CD4-positive, alpha-beta T cell treated with Interleukin-1 beta for 1 hour (primary cell): ENCODE measurements around the gene ZNF80.
A peak's percentile ranks its signal among the peaks of the same experiment; 100 is the strongest.

ENCODE experiments used
- DNase-seq, 2 donors: peaks; one replicate each; pipeline ENCODE4 v3.0.0-alpha.2; 2020 to 2022

Gene ZNF80

DNA sequence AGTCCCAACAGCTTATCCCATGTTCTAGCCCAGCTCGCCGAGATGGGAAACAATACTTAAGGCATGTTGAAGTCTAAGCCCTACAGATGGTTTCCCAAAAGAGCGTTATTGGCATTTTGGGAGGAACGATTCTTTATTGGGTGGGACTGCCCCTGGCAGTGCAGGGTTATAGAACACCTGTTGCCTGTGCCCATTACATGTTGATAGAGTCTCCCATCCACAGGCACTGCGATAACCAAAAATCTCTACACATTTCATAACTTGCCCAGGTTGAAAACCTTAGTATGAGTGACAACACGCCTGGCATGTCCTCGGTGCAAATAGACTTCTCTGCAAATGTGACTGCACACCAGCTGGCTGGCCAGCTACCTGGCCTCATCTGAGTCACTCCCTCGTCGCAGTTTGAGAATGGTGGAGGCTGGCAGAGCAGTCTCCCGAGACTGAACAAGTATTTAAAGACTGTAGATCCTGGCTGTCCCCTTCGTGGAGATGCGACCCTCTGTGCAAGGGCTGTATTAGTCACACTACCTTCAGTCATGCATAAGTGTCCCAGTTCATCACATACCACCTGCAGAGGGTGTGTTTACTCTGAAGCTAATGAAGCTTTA is 18.7 kb downstream of the ZNF80 start:
- no peak for DNase-seq

DNA sequence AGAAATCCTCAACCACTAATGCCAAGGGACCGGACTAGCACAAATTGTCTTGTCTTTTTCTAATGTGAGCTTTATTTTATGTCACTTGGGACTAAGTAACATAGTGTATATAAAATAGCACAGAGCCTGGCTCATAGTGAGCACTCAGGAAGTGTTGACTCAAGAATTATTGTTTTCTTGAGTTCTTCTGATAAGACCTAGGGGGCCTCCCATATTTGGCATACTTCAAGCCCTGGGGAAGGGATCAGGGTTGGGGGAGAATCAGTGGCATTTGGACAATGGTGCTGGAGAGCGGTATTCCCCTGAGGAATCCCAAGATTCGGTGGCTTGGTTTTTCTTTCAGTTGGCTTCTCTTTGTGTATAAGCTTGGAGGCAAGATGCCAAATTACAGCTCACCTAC is 19.4 kb downstream of the ZNF80 start:
- no peak for DNase-seq

DNA sequence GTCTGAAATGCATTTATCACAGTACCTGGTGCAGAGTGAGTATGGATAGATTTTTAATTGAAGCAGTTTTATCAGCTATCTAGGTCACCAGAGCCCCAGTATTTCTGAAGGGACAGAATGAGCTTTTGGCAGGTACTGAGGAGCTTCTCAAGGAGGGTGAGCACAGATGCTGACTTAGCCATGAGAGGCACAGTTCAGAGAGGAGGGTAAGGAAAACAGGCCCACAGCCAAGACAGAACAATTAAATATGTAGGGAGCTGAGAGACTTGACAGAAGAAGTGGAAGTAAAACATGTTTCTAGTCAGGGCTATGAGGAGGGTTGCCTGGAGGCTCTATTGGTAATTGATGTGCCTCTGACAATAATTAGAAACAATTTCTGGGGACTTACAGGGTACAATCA is 20.1 kb downstream of the ZNF80 start:
- no peak for DNase-seq

DNA sequence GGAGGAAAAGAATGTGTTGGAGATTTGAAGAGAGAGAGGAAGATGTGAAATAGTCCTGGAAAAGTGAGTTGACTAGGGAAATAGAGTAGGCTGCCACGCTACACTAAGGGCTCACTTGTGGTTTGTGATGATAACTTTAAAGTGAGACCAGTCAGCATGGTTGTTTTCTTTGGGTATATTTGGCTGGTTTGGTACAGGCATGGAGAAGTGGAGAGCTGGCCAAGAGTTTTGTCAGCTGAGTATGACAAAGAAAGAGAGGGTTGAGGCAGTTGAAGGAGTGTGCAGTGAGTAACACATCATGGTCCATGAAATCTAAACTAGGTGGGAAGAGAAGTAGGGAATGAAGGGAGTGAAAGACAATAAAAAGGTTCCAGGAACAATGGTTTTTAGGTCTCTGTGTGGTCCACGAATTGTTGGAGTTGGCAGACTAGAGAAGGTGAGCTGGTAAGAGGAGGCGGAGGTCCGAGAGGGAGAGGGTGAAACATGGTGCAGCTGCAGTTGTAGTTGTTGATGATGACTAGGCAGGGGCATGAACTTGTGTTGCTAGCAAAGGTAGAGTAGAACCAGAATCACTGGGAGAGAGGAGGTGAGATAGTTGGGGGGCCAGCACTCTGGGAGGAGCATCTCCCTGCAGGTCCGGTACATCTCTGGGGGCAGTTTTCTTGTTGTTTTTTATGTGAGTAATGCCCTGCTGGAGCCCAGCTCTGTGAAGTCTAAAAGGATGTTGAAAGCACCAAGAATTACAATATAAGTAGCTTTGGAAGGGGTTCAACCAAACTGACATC is 21.0 kb downstream of the ZNF80 start:
- DNase-seq, result no peak

DNA sequence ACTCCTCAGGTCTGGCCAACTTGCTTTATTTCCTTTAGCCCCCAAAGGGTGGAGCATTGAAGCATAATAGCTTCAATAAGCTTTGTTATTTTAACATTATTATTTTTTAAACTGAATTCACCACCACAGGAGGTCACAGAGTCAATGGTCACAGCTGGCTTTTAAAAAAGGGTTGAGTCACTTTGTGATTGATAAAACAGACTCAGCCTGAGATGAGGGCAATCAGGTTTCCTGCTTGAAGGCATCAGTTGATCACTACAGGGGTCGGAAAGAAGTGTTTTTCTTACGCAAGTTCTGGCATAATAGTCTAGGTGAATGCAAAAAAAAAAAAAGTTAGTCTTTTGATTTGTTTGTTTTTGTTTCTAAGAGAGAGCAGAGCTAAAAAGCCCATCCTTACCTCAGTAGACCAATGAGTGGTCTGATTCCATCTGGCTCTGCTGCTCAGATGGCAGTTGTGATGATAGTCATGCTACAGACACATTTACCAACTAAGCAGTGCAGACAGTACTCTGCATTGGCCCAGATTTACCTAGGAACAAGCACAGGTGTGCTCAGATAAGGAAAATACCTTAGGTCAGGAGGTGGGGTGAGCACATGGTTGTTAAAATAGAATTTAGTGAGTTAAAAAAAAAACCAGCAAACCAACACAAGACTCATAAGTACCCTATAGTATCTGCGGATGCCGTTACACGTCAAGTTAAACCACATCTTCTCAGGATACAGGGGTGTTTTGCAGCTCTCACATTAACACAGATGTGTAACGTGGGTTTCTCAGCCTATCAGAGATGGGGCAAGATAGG is 22.6 kb downstream of the ZNF80 start:
- peak; percentile 67 to 83 for DNase-seq

DNA sequence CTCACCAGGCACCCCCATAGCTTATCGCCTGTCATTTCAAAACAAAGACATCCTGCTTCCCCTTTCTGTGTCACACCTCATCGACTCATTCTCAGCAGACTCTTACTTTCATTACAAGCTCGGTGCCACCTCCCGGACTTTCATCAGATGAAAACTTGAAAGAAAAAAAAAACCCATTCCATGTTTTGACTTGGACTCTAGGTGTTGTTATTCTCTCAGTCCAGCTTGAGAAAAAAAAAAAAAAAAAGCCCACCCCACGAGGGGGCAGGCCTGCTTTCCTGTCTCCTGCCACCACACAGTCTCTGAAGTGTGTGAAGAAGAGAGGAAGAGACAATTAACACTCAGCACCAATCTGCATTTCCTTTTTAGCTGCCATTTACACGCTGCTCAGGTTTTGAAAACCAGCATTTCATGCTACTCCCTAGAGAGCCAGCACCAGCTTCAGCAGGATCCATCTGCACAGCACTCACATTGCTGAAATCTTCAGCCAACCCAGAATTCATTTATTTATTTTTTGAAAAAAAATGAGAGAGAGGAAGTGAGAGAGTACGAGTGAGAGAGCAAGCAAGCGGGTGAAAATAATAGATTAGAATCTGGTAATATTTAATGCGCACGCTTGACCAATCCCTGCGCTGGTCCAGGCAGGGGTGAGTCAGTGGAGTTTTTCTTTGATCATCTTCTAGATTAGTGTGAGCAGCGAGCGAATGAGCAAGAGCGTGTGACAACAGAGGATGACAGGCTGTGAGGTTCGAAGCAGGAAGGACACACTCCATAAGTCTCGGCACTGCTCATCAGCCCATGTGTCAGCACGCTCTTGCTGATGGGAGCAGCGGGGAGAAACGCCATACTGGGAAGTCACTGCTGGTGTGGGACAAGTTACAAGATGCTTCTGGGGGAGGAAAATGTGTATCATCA is 23.5 kb downstream of the ZNF80 start:
- DNase-seq, result peak; percentile 80 to 82

DNA sequence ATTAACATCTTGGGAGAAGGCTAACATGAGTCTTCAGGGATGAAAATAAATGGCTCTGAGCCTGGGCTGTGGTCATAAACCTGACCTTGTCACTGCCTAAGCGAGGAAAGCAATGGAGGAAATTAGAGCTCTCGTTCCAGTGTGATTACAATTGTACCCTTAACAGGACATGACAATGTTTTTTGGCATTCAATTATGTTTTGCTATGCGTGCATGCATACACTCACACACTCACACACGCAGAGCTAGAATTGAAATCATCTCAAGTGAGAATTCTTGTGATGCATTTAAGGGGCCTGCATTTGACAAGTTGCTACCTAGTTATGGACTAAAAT is 24.1 kb downstream of the ZNF80 start:
- DNase-seq, result no peak

DNA sequence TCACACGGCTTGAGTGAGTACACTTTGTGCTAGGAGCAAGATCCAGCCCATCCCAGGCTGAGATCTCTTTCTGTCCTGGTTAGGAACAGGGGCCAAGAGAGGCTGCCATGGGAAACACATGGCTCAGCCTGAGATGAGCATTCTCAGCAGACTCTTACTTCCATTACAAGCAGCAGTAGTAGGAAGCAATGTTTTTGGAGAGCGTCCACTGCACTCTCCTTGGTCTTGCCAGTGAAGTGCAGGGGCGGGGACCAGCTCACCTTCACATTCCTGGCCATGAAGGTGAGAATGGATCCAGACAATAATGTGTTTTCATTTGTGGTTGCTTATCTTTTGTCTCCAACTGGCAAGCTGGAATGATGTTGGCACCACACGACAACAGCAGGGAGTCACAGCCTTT is 24.7 kb downstream of the ZNF80 start:
- DNase-seq, result no peak

DNA sequence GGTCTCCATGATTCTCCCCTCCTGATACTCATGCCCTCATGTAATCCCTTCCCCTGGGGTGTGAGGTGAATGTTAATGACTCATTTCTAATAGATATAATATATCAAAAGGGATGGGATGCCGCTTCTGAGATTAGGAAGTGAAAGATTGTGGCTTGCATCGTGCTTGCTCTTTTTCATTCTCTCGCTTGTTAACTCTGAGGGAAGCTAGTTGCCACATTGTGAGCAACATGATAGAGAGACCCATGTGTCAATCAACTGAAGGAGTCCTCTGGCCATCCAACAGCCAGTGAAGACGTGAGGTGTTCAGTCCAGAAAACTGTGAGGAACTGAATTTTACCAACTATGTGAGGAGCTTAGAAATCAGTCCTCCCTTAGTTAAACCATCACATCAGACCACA is 29.6 kb downstream of the ZNF80 start:
- DNase-seq, result no peak

DNA sequence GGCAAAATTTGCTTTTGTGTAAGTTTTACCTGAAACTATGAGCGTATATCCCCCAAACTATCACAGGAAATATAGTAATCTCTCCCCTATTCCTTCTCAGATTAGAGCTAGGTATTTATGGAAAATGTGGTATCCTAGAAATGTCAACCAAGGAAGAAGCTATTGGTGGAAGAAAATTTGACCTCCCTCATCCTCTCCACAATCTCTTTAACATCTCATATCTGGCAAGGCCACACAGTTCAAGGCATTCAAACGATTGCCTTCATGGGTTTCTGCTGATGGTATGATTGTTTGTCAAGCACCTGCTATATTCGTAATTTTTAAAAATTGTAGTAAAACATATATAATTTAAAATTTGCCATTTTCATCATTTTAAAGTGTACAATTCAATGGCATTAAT is 31.0 kb downstream of the ZNF80 start:
- DNase-seq, result no peak

DNA sequence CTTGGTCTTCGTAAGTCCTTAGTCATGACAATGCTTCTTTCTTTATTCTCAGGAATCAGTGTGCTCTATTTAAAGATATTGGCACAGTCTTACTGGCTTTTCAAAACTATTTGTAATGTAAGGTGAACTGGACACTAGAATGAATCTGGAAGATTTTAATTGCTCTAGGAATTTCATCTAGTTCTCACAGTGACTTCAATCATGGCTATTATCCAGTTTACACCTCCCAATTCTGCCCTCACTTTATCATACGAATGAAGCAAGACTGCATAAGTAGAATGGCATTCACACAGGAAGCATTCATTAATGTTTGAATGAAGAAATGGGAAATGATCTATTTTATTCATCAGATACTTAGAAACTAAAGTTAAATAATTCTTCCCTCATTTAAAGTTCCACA is 31.8 kb downstream of the ZNF80 start:
- DNase-seq, result no peak

DNA sequence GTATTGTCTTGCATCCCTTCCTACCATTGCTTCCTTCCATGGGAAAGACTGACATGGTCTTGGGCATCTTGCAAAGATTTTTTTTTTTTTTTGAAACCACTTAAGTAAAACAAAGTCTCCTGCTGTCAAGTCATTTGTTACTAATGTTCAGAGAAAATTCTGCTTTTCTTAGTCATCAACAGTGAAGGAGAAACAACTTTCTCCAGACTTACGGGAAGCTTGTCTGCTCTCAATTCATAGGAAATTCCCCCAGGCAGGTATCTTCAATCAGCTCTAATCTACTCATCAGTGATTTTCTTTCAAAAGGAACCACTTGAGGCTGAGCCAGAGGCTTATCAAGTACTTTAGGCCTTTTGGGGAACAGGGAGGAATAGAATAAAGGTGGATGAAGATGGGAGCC is 42.6 kb downstream of the ZNF80 start:
- DNase-seq, result no peak

DNA sequence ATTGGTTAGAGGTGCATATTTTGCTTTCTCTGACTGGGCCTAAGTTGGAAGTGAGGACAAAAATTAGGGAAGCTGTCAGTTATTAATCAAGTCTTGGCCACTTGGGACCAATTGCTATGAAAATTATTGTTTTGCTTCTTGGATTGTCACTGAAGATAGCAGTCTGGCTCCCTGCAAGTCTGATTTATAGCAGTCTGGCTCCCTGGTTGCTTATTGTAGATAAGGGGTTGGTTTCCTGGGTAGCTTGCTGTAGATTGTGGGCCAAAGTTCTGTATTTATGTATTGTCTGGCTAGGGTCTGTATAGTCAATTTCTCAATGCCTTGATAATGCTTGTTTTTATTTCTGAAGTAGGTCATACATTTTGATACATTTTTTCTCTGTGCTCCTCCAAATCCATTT is 45.2 kb downstream of the ZNF80 start:
- DNase-seq, result no peak

DNA sequence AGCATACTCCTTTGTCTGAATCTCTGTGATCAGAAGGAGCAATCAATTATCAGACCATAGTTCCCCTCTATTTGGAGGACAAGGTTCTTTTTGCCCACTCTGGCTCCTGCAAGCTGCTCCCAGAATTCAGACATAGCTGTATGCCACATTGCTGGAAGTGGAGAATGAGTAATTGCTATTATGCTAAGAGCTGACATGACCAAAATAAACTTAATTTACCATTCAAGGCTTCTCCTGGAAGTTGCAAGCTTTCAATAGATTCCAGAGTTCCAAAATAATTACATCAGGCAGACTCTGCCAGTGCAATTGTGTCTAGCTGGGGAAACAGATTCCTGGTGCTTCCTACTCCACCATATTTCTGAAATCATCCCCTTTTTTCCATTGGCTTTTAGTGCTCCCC is 50.9 kb downstream of the ZNF80 start:
- no peak for DNase-seq
